ENCODE results near the gene KREMEN1. TPM values are rescaled to one million over a fixed set of nuclear protein-coding genes. Genes with fewer than 3 reads are reported as not detected.

Gene KREMEN1
- total RNA-seq, 2 donors from 2014 or later, result 8.4 to 13.9 TPM

DNA sequence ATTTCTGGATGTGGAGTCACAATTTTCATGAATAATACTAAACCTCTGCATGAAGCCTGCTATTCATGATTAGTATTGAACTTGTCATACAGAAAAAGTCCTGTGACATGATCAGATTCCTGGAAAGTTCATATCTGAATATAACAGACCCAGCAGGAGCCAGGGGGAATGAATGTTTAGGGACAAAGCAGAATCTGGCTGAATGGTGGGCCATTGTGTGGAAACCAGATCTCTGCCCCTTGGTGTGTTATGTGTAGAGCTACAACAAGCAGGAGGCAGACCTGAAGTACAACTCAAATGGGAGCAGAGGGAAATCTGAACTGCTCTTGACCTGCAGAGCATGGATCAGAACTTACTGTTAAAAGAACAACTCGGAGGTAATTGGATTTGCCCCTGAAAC is 30.3 kb downstream of the KREMEN1 start:
- DNase-seq (ENCODE audit: low spot score) (no peak), ATAC-seq (ENCODE audit: insufficient number of reproducible peaks, low FRiP score, low read depth) (no peak)
- Histone ChIP-seq H3K27me3 (replicated peaks; ENCODE audit: insufficient read depth) (no peaks in the 10 kb centered on the region), H3K36me3 (no peaks in the 10 kb centered on the region), H3K4me3 (no peak overlapping the region), H3K9me3 (no peaks in the 10 kb centered on the region), H3K27ac (no peak overlapping the region), H3K4me1 (ENCODE audit: control insufficient read depth in 1 of 2, low read depth in 2 of 2) (no peaks in the 10 kb centered on the region)
- TF ChIP-seq CTCF (IDR thresholded peaks at IDR 0.05), result no peak

GRCh38 chr22:29105468-29105867 is 32.6 kb downstream of the KREMEN1 start:
- Histone ChIP-seq H3K27me3 (replicated peaks; ENCODE audit: insufficient read depth) (no peaks in the 10 kb centered on the region), H3K36me3 (peaks cover 6% of the 10 kb centered on the region), H3K9me3 (no peaks in the 10 kb centered on the region), H3K4me1 (ENCODE audit: control insufficient read depth in 1 of 2, low read depth in 2 of 2) (no peaks in the 10 kb centered on the region), H3K4me3 (no peak overlapping the region), H3K27ac (no peak overlapping the region)
- ATAC-seq (ENCODE audit: insufficient number of reproducible peaks, low FRiP score, low read depth), result no peak
- no peak for DNase-seq (ENCODE audit: low spot score)
- TF ChIP-seq CTCF (IDR thresholded peaks at IDR 0.05), result no peak

GRCh38 chr22:29106839-29107238 is 34.0 kb downstream of the KREMEN1 start:
- H3K27ac ChIP-seq, result no peak overlapping the region
- H3K9me3 ChIP-seq, result no peaks in the 10 kb centered on the region
- H3K27me3 ChIP-seq (replicated peaks; ENCODE audit: insufficient read depth), result no peaks in the 10 kb centered on the region
- DNase-seq (ENCODE audit: low spot score), result no peak
- H3K4me1 ChIP-seq (ENCODE audit: control insufficient read depth in 1 of 2, low read depth in 2 of 2), result no peaks in the 10 kb centered on the region
- H3K36me3 ChIP-seq, result peaks cover 6% of the 10 kb centered on the region
- TF ChIP-seq CTCF (IDR thresholded peaks at IDR 0.05), result no peak
- no peak for ATAC-seq (ENCODE audit: insufficient number of reproducible peaks, low FRiP score, low read depth)
- H3K4me3 ChIP-seq, result no peak overlapping the region

- H3K27me3 ChIP-seq (replicated peaks; ENCODE audit: insufficient read depth), result no peaks in the 10 kb centered on the region
- no peak for DNase-seq (ENCODE audit: low spot score)
- peaks cover 6% of the 10 kb centered on the region for H3K36me3 ChIP-seq
- H3K9me3 ChIP-seq, result no peaks in the 10 kb centered on the region
- H3K4me1 ChIP-seq (ENCODE audit: control insufficient read depth in 1 of 2, low read depth in 2 of 2), result no peaks in the 10 kb centered on the region
- ATAC-seq (ENCODE audit: insufficient number of reproducible peaks, low FRiP score, low read depth), result no peak
- H3K27ac ChIP-seq, result no peak overlapping the region
- H3K4me3 ChIP-seq, result no peak overlapping the region
- no peak for TF ChIP-seq CTCF (IDR thresholded peaks at IDR 0.05)
Measured at GRCh38 chr22:29108137-29108536, 35.3 kb downstream of the KREMEN1 start.

GRCh38 chr22:29109822-29110221 is 37.0 kb downstream of the KREMEN1 start:
- Histone ChIP-seq H3K27me3 (replicated peaks; ENCODE audit: insufficient read depth) (no peaks in the 10 kb centered on the region), H3K36me3 (peaks cover 6% of the 10 kb centered on the region), H3K9me3 (no peaks in the 10 kb centered on the region), H3K4me1 (ENCODE audit: control insufficient read depth in 1 of 2, low read depth in 2 of 2) (no peaks in the 10 kb centered on the region), H3K4me3 (no peak overlapping the region), H3K27ac (no peak overlapping the region)
- DNase-seq (ENCODE audit: low spot score), result no peak
- no peak for TF ChIP-seq CTCF (IDR thresholded peaks at IDR 0.05)
- no peak for ATAC-seq (ENCODE audit: insufficient number of reproducible peaks, low FRiP score, low read depth)
